ENCODE data around the gene INAFM2.

INAFM2 gene

DNA sequence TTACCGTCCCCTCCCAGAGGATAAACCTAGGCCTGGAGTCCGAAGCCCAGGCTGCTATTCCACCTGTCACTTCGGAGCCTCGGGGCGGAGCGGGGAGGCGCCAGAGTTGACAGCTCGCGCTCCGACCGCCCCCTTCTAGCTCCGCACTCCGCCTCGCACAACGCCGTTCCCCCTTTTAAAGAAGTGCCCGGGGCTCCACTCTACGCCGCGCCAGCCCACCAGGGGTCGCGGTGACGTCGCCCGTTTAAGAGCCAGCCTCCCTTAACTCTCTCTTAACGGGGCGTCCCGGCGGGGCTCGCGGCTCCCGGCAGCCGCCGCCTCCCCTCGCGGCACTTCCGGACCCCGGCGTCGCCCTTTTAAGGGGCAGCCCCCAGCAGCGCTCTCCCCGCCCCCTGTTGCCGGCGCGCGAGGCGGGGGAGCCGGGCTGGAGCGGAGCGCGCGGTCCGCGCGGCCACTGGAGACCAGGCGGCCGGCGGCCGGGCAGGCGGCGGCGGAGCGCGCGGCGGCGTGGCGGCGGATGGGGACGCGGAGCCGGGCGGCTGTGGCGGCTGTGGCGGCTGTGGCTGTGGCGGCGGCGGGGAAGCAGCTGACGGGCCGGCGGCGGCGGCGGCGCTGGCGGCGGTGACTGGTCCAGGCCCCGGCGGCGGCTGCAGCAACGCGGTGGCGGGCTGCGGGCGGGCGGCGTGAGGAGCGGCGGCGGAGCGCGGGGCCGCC lies at the start of gene INAFM2:
Gene INAFM2, plus strand, starts transcription at position 454 of the 714 bp plus-strand sequence. CDS start 364 bp downstream, outside the sequence.
- no peaks in the 10 kb centered on the region for H3K9me3 Mint-ChIP-seq
- peaks cover 26% of the 10 kb centered on the region for H3K4me1 Mint-ChIP-seq
- H3K4me3 Mint-ChIP-seq, result peak within 1 kb of the TSS; percentile 74
- H3K36me3 Mint-ChIP-seq (ENCODE audit: low read depth), result peaks cover 3% of the 10 kb centered on the region
- peak; percentile 97 for ATAC-seq
- peak; percentile 91 for DNase-seq
- no peaks in the 10 kb centered on the region for H3K27me3 Mint-ChIP-seq
- no peak within 1 kb of the TSS for H3K27ac Mint-ChIP-seq

DNA sequence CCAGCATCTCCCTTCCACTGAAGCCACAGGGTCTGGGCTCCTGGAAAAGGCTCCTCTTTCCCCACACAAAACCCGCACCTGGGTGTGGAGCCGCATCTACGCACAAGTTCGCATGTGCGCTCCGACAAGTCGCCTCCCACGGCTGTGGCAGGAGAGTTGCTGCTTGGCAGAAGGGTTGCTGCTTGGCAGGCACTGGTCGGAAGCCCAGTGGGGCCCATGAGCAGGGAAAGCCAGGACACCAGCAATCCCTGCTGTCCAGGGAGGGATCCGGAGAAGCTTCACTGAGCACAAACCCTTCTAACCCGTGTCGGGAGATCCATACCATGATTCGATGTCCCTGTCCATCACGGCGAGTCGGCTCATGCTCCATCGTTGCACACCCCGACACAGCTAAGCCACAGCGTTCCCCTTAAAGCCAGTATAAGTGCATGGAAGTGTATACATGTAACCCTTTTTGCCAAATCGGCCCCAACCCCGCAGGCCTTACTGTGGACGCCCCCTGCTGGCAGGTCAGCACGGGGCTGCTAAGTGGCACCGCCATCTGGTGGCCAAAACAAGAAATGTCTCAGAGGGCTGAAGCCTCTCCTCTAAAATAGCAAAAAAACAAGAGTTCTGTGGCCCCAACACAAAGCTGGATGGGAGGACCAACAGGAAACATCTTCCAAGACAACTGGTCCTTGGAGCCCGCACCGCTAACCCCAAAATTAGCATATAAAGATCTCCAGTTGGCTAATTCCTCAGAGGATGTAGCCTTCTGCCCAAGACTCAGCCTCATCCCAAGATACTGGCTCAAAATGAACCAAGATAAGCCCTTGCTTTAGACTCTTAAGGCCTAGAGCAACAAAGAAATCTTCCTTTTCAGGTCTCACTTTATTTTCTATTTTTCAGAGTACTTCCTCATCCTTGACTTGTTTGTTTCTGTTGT lies 48.9 kb upstream of the INAFM2 start:
- H3K4me1 Mint-ChIP-seq, result peaks cover 7% of the 10 kb centered on the region
- no peak overlapping the region for H3K27ac Mint-ChIP-seq
- no peak overlapping the region for H3K4me3 Mint-ChIP-seq

DNA sequence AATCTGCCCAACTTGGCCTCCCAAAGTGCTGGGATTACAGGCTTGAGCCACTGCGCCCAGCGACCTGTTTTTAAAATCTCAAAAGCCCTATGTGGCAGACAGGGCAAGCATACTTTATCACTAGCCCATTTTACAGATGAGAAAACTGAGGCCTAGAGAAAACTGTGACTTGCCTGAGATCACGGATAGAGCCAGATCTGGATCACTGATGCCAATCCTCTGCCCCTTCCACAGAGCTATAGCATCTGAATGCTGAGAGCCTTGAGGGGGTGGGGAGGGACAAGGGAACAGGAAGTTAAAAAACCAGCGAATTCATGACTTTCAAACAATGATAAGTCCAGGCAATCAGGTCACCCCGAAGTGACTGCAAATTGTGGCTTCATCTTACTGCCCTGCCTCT lies 48.0 kb upstream of the INAFM2 start:
- H3K36me3 Mint-ChIP-seq (ENCODE audit: low read depth), result no peaks in the 10 kb centered on the region
- no peak overlapping the region for H3K4me3 Mint-ChIP-seq
- no peak for DNase-seq
- peaks cover 7% of the 10 kb centered on the region for H3K4me1 Mint-ChIP-seq
- no peaks in the 10 kb centered on the region for H3K9me3 Mint-ChIP-seq
- H3K27me3 Mint-ChIP-seq, result peaks cover 28% of the 10 kb centered on the region
- H3K27ac Mint-ChIP-seq, result no peak overlapping the region
- no peak for ATAC-seq

More for the DNA sequence above, 48.9 kb upstream of the INAFM2 start:
- Mint-ChIP-seq H3K9me3 (no peaks in the 10 kb centered on the region), H3K27me3 (peaks cover 22% of the 10 kb centered on the region), H3K36me3 (ENCODE audit: low read depth) (no peaks in the 10 kb centered on the region)
- peak; percentile 57 for ATAC-seq
- peak; percentile 91 for DNase-seq

GRCh38 chr15:40275954-40276353 lies 47.5 kb upstream of the INAFM2 start:
- Mint-ChIP-seq H3K27ac (no peak overlapping the region), H3K9me3 (no peaks in the 10 kb centered on the region), H3K27me3 (peaks cover 32% of the 10 kb centered on the region), H3K36me3 (ENCODE audit: low read depth) (no peaks in the 10 kb centered on the region), H3K4me3 (no peak overlapping the region), H3K4me1 (peaks cover 7% of the 10 kb centered on the region)
- no peak for DNase-seq
- ATAC-seq, result no peak

- Mint-ChIP-seq H3K4me3 (no peak overlapping the region), H3K9me3 (no peaks in the 10 kb centered on the region), H3K4me1 (peaks cover 10% of the 10 kb centered on the region), H3K27me3 (peaks cover 36% of the 10 kb centered on the region), H3K27ac (no peak overlapping the region), H3K36me3 (ENCODE audit: low read depth) (no peaks in the 10 kb centered on the region)
- ATAC-seq (no peak), DNase-seq (no peak)
Measured at GRCh38 chr15:40276927-40277326, 46.6 kb upstream of the INAFM2 start.

DNA sequence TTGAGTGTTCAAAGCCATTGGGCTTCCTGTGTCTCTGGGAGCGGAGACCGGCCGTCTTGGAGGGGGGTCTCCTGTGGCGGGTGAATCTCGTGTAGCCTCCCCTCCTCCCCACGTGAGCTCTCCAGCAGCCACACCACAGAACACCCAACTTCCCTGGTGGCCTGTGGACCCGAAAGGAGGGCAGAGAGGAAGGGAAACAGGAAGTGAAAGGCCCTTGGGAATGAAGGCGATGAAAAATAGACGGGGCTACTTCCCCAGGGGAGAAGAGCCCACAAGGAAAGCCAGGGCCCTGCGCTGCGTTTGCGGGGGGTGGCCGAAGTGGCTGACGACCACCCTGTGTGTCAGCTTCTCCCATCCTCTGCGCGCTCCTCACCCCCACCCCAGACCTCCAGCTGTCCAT lies 46.0 kb upstream of the INAFM2 start:
- DNase-seq (no peak), ATAC-seq (no peak)
- Mint-ChIP-seq H3K27ac (no peak overlapping the region), H3K9me3 (no peaks in the 10 kb centered on the region), H3K4me3 (no peak overlapping the region), H3K4me1 (peaks cover 10% of the 10 kb centered on the region), H3K36me3 (ENCODE audit: low read depth) (no peaks in the 10 kb centered on the region), H3K27me3 (peaks cover 36% of the 10 kb centered on the region)

- Mint-ChIP-seq H3K36me3 (ENCODE audit: low read depth) (no peaks in the 10 kb centered on the region), H3K4me3 (no peak overlapping the region), H3K27me3 (peaks cover 36% of the 10 kb centered on the region), H3K9me3 (no peaks in the 10 kb centered on the region), H3K27ac (no peak overlapping the region), H3K4me1 (peaks cover 10% of the 10 kb centered on the region)
- ATAC-seq, result no peak
- no peak for DNase-seq
Measured at GRCh38 chr15:40278026-40278425, 45.5 kb upstream of the INAFM2 start.

GRCh38 chr15:40279437-40280141 lies 43.9 kb upstream of the INAFM2 start:
- Mint-ChIP-seq H3K4me3 (no peak overlapping the region), H3K27me3 (peaks cover 38% of the 10 kb centered on the region), H3K36me3 (ENCODE audit: low read depth) (no peaks in the 10 kb centered on the region), H3K9me3 (no peaks in the 10 kb centered on the region), H3K27ac (no peak overlapping the region), H3K4me1 (peaks cover 11% of the 10 kb centered on the region)
- DNase-seq (peak; percentile 85), ATAC-seq (no peak)

DNA sequence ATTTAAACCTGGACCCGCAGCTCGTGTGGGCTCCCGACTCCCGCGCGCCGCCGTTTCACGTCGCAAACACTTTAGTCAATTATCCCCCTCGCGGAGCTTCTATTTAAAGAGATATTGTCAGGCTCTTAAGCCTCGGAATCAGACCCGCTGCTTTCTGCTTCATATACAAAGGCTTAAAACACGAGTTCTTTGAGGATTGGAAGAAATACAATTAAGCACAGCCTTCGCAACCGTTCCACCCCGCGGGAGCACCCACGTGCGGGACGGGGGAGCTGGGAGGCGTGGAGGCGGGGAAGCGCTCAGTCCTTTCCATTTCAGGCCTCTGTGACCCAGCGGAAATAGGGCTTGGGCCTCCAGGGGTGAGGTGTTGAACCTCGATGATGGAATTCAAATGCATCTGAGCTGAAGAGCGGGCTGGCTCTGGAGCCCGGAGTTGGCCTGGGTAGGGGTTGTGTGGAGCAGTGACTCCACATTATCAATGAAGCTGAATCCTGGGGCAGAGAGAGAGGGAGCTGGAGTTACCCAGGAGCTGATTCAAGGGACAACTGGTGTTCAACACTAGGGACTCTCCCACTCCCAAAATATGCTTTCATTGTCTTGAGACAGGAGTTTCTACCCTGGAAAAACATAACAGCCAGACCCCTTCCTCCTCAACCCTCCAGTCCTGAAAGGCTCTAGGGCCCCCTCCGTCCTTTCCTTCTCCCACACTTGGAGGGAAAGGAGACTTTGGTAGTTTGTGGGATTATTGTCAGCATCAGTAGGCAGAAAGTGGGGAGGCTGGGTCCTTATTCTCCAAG lies 43.0 kb upstream of the INAFM2 start:
- H3K27me3 Mint-ChIP-seq, result peaks cover 38% of the 10 kb centered on the region
- no peak overlapping the region for H3K4me3 Mint-ChIP-seq
- no peak overlapping the region for H3K27ac Mint-ChIP-seq

GRCh38 chr15:40281057-40281800 lies 42.3 kb upstream of the INAFM2 start:
- DNase-seq, result no peak
- Mint-ChIP-seq H3K9me3 (no peaks in the 10 kb centered on the region), H3K4me1 (peaks cover 9% of the 10 kb centered on the region), H3K36me3 (ENCODE audit: low read depth) (no peaks in the 10 kb centered on the region), H3K27ac (no peak overlapping the region), H3K27me3 (peaks cover 38% of the 10 kb centered on the region), H3K4me3 (no peak overlapping the region)
- no peak for ATAC-seq

More for the DNA sequence above, 43.0 kb upstream of the INAFM2 start:
- ATAC-seq, result no peak
- Mint-ChIP-seq H3K36me3 (ENCODE audit: low read depth) (no peaks in the 10 kb centered on the region), H3K9me3 (no peaks in the 10 kb centered on the region), H3K4me1 (peaks cover 9% of the 10 kb centered on the region)
- no peak for DNase-seq

GRCh38 chr15:40281801-40282146 lies 41.7 kb upstream of the INAFM2 start:
- no peaks in the 10 kb centered on the region for H3K9me3 Mint-ChIP-seq
- H3K27ac Mint-ChIP-seq, result no peak overlapping the region
- ATAC-seq (no peak), DNase-seq (no peak)
- no peaks in the 10 kb centered on the region for H3K36me3 Mint-ChIP-seq (ENCODE audit: low read depth)
- no peak overlapping the region for H3K4me3 Mint-ChIP-seq
- peaks cover 9% of the 10 kb centered on the region for H3K4me1 Mint-ChIP-seq
- peaks cover 35% of the 10 kb centered on the region for H3K27me3 Mint-ChIP-seq

DNA sequence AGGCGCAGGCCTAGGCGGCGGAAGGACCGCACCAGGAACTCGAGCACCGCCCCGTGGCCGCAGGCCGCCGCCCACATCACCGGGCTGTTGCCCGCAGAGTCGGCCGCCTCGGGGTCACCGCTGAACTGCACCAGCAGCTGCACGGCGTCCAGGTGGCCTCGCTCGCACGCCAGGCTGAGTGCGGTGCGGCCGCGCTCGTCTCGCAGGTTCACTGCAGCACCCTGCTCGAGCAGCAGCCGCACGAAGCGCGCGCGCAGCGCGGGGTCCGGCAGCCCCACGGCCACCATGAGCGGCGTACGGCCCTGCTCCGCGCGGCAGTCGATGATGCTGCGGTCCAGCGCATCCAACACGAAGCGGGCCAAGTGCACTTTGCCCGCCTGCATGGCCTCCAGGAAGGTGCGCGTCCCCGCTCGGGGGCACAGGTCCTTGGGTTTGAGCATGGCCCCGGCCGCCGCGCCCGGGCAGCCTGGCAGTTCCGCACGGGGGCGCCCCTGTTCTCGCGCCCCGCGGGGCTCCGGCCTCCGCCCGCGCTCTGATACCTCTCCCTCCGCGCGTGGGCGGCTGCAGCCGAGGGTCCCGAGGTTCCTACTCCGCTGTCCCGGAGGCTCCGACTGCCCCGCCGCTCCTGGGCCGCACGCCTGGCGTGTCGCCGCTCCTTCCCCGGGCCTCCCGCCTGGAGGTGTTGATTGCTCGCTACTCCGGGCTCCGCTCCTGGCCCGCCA lies 41.2 kb upstream of the INAFM2 start:
- DNase-seq (peak; percentile 61), ATAC-seq (peak; percentile 41)
- Mint-ChIP-seq H3K27me3 (peaks cover 31% of the 10 kb centered on the region), H3K27ac (no peak overlapping the region), H3K9me3 (no peaks in the 10 kb centered on the region), H3K36me3 (ENCODE audit: low read depth) (no peaks in the 10 kb centered on the region), H3K4me3 (peak overlapping the region; percentile 63), H3K4me1 (peaks cover 5% of the 10 kb centered on the region)

All from activated naive CD8-positive, alpha-beta T cell treated with anti-CD3 and anti-CD28 coated beads, Interleukin-2, amount 50 U/mL, for 24 hours (primary cell).